AG04450 (cell line): Measurements from ENCODE around the gene HOMER1. TPM values are rescaled to one million over a fixed set of nuclear protein-coding genes. Genes with fewer than 3 reads are reported as not detected.

ENCODE experiments used
- CTCF ChIA-PET: fragments of 300-600, 350-600 bp; formaldehyde crosslinking; extraction: SDS; loops from one replicate; lab custom pipeline; 2022; ENCODE audit warnings: antibody characterized with exemption, inconsistent platforms; lab: Charles Lee
- POLR2A ChIA-PET: fragments of 350-600 bp; formaldehyde crosslinking; extraction: SDS; loops from one replicate; lab custom pipeline; 2021; ENCODE audit warnings: antibody characterized with exemption, inconsistent platforms; lab: Yijun Ruan, JAX
- DNase-seq: peaks from one replicate; pipeline ENCODE4 v3.0.0-alpha.2; 2011; ENCODE audit warnings: low read depth, low spot score
- H3K27ac ChIP-seq: one replicate; pipeline ENCODE4 v1.5.1; 2012; ENCODE audit warnings: low read depth, low read length, control low read depth
- H3K27me3 ChIP-seq: one replicate; pipeline ENCODE4 v1.6.0; 2012; ENCODE audit warnings: low read length; ENCODE audit not compliant: control insufficient read depth, insufficient read depth
- H3K4me3 ChIP-seq: 2 replicates; pipeline ENCODE4 v1.5.1; 2011; ENCODE audit warnings: mild to moderate bottlenecking, low read depth, low read length, control low read depth
- H3K9me3 ChIP-seq: 2 replicates; pipeline ENCODE4 v1.5.1; 2012; ENCODE audit warnings: low read length; ENCODE audit not compliant: control insufficient read depth, insufficient read depth
- CTCF ChIP-seq: IDR thresholded peaks from 2 replicates; pipeline ENCODE4 v1.5.1; 2011; ENCODE audit warnings: low read depth, low read length, control low read depth, inconsistent platforms
- polyA plus RNA-seq: library from polyadenylated mRNA; depleted of rRNA; stranded (reverse); fragments of >200 nt; gene quantifications from 2 replicates; pipeline ENCODE4 v1.2.3, GENCODE V29; 2011

HOMER1 gene
- polyA plus RNA-seq, 1 experiment, result 5.1 TPM

GRCh38 chr5:79535477-79536192, 21.7 kb upstream of the HOMER1 start:
- ChIA-PET CTCF (interaction anchor here (0.6 to 2.7 kb wide), 9 partner anchors 19 to 513 kb away, joined by 3 to 28 read pairs (median 4); no protein-coding TSS in a partner anchor), POLR2A (no interaction called here)
- TF ChIP-seq CTCF, result peak; percentile 16; the same call in 1 of the 2 replicates
- Histone ChIP-seq H3K27me3 (peaks cover 3% of the 10 kb centered on the region), H3K4me3 (no peak overlapping the region), H3K27ac (no peak overlapping the region), H3K9me3 (no peaks in the 10 kb centered on the region)
- no peak for DNase-seq

GRCh38 chr5:79529110-79529509, 15.2 kb upstream of the HOMER1 start:
- Histone ChIP-seq H3K27me3 (no peaks in the 10 kb centered on the region), H3K4me3 (no peak overlapping the region), H3K9me3 (0 out of 2 replicates have a peak, but pooled peaks cover 4% of the 10 kb centered on the region), H3K27ac (no peak overlapping the region)
- CTCF ChIA-PET, result no interaction called here
- POLR2A ChIA-PET, result no interaction called here
- no peak for TF ChIP-seq CTCF
- no peak for DNase-seq

GRCh38 chr5:79527431-79527830, 13.5 kb upstream of the HOMER1 start:
- CTCF ChIA-PET, result interaction anchor here (0.7 to 1.9 kb wide), 2 partner anchors 32 to 503 kb away, joined by 3 to 4 read pairs; no protein-coding TSS in a partner anchor

GRCh38 chr5:79526928-79527327, 13.0 kb upstream of the HOMER1 start:
- DNase-seq, result no peak
- ChIA-PET CTCF (interaction anchor here (0.7 to 1.9 kb wide), 2 partner anchors 31 to 502 kb away, joined by 3 to 4 read pairs; no protein-coding TSS in a partner anchor), POLR2A (interaction anchor here (1.5 kb wide), 1 partner anchor 12 kb away, joined by 3 read pairs; no protein-coding TSS in a partner anchor)
- no peaks in the 10 kb centered on the region for H3K27me3 ChIP-seq
- H3K4me3 ChIP-seq, result no peak overlapping the region
- 0 out of 2 replicates have a peak, but pooled peaks cover 4% of the 10 kb centered on the region for H3K9me3 ChIP-seq
- no peak for TF ChIP-seq CTCF
- H3K27ac ChIP-seq, result no peak overlapping the region

More at GRCh38 chr5:79527431-79527830, 13.5 kb upstream of the HOMER1 start:
- Histone ChIP-seq H3K27ac (no peak overlapping the region), H3K9me3 (0 out of 2 replicates have a peak, but pooled peaks cover 4% of the 10 kb centered on the region), H3K27me3 (no peaks in the 10 kb centered on the region), H3K4me3 (no peak overlapping the region)
- no peak for DNase-seq
- no peak for TF ChIP-seq CTCF
- POLR2A ChIA-PET, result interaction anchor here (1.5 kb wide), 1 partner anchor 13 kb away, joined by 3 read pairs; no protein-coding TSS in a partner anchor

GRCh38 chr5:79526493-79526892, 12.6 kb upstream of the HOMER1 start:
- Histone ChIP-seq H3K9me3 (0 out of 2 replicates have a peak, but pooled peaks cover 4% of the 10 kb centered on the region), H3K27me3 (no peaks in the 10 kb centered on the region), H3K27ac (no peak overlapping the region), H3K4me3 (no peak overlapping the region)
- DNase-seq, result no peak
- TF ChIP-seq CTCF, result no peak
- ChIA-PET POLR2A (interaction anchor here (1.5 kb wide), 1 partner anchor 12 kb away, joined by 3 read pairs; no protein-coding TSS in a partner anchor), CTCF (no interaction called here)
